ENCODE measurements around the gene MAP2K5.

MAP2K5 gene

DNA sequence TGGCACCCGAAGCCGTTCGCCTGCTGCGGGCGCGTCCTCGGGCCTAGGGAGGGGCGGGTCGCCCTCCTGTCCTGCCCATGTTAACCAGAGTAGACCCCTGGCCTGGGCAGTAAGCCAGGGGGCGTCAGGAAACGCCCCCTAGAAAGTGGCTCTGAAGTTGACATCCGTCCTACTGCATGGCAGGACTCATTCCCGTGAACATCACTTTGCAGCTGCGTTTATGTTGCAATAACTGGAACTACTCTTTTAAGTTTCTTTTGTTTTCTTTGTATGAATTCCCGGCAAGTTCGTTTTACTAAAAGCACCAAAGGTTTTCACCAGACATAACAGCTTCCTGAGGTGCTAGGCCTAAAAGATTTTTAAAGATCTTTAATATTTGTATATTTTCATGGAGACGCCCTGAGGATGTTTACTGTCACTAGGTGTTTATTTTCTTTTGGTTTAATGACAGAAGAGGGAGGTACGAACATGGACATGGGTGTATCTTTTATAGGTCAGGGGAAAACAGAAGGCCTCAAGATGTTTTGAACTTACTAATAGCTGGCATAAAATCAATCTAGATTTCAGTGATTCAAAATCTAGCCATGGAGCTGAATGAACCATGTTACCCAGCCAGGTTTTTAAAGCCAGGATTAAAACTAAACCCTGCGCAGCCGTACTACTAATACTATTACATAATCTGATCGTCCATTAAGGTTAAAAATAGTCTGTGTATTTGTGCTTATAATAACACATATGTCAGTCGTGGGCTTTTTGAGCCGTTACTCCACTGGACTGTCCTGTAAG lies 20.5 kb upstream of the MAP2K5 start:
- Histone ChIP-seq H3K9me2 (replicated peaks; ENCODE audit: low read depth, low read length) (no peaks in the 10 kb centered on the region), H3K4me3 (ENCODE audit: low read length, poor library complexity, severe bottlenecking) (peak overlapping the region; percentile 80), H3K4me1 (ENCODE audit: insufficient read depth, low read length, poor library complexity, severe bottlenecking) (peaks cover 52% of the 10 kb centered on the region), H3F3A (ENCODE audit: low read depth) (no peaks in the 10 kb centered on the region), H3K9me3 (ENCODE audit: insufficient read depth, low read depth, low read length) (no peaks in the 10 kb centered on the region), H3K79me2 (ENCODE audit: insufficient read depth, low read length) (peaks cover 71% of the 10 kb centered on the region), H4K20me1 (ENCODE audit: insufficient read depth, low read length, poor library complexity, severe bottlenecking) (peaks cover 44% of the 10 kb centered on the region), H3K9ac (ENCODE audit: low read depth, low read length, poor library complexity, severe bottlenecking) (peak overlapping the region; percentile 92), H3K27me3 (ENCODE audit: insufficient read depth, low read length, poor library complexity, severe bottlenecking) (no peaks in the 10 kb centered on the region), H3K36me3 (ENCODE audit: insufficient read depth, low read length) (no peaks in the 10 kb centered on the region), H2AFZ (ENCODE audit: low read length) (peak overlapping the region; percentile 97), H3K4me2 (ENCODE audit: low read depth, low read length, poor library complexity, severe bottlenecking) (peak overlapping the region; percentile 87)
- TF ChIP-seq, protein P1, sequence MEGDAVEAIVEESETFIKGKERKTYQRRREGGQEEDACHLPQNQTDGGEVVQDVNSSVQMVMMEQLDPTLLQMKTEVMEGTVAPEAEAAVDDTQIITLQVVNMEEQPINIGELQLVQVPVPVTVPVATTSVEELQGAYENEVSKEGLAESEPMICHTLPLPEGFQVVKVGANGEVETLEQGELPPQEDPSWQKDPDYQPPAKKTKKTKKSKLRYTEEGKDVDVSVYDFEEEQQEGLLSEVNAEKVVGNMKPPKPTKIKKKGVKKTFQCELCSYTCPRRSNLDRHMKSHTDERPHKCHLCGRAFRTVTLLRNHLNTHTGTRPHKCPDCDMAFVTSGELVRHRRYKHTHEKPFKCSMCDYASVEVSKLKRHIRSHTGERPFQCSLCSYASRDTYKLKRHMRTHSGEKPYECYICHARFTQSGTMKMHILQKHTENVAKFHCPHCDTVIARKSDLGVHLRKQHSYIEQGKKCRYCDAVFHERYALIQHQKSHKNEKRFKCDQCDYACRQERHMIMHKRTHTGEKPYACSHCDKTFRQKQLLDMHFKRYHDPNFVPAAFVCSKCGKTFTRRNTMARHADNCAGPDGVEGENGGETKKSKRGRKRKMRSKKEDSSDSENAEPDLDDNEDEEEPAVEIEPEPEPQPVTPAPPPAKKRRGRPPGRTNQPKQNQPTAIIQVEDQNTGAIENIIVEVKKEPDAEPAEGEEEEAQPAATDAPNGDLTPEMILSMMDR (conservative IDR thresholded peaks at IDR 0.05; ENCODE audit: low read length): 0 out of 2 replicates have a peak, but pooled peaks have one; percentile 10
- no peak for TF ChIP-seq EZH2phosphoT487 (IDR thresholded peaks at IDR 0.05; ENCODE audit: borderline replicate concordance)

DNA sequence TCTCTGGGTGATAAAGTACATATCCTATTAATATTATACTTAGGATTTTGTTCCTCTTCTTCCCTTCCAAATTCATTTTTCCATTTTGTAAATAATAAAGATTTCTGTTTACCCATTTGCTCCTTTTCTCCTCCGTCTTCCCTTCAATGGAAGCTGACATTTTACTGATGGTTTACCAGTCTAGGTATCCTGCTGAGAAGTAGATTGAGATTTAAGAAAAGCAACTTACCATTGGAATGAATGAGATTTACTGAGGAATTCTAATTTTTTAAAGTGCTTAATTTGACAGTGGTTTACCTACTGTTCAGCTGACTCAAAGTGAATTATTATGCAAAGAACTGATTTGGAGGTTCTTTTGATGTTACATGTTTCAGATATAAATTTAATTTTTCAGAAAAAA lies 19.2 kb upstream of the MAP2K5 start:
- Histone ChIP-seq H2AFZ (ENCODE audit: low read length) (no peak overlapping the region), H3K27me3 (ENCODE audit: insufficient read depth, low read length, poor library complexity, severe bottlenecking) (no peaks in the 10 kb centered on the region), H3K4me2 (ENCODE audit: low read depth, low read length, poor library complexity, severe bottlenecking) (peak overlapping the region; percentile 87), H3K36me3 (ENCODE audit: insufficient read depth, low read length) (no peaks in the 10 kb centered on the region), H3K9me3 (ENCODE audit: insufficient read depth, low read depth, low read length) (no peaks in the 10 kb centered on the region), H3K9me2 (replicated peaks; ENCODE audit: low read depth, low read length) (no peaks in the 10 kb centered on the region), H3K4me1 (ENCODE audit: insufficient read depth, low read length, poor library complexity, severe bottlenecking) (peaks cover 58% of the 10 kb centered on the region), H3K79me2 (ENCODE audit: insufficient read depth, low read length) (peaks cover 72% of the 10 kb centered on the region), H4K20me1 (ENCODE audit: insufficient read depth, low read length, poor library complexity, severe bottlenecking) (peaks cover 44% of the 10 kb centered on the region), H3K4me3 (ENCODE audit: low read length, poor library complexity, severe bottlenecking) (peak overlapping the region; percentile 80), H3K9ac (ENCODE audit: low read depth, low read length, poor library complexity, severe bottlenecking) (peak overlapping the region; percentile 92), H3F3A (ENCODE audit: low read depth) (no peaks in the 10 kb centered on the region)
- no peak for TF ChIP-seq EZH2phosphoT487 (IDR thresholded peaks at IDR 0.05; ENCODE audit: borderline replicate concordance)
- TF ChIP-seq, protein P1 (conservative IDR thresholded peaks at IDR 0.05; ENCODE audit: low read length): no peak

DNA sequence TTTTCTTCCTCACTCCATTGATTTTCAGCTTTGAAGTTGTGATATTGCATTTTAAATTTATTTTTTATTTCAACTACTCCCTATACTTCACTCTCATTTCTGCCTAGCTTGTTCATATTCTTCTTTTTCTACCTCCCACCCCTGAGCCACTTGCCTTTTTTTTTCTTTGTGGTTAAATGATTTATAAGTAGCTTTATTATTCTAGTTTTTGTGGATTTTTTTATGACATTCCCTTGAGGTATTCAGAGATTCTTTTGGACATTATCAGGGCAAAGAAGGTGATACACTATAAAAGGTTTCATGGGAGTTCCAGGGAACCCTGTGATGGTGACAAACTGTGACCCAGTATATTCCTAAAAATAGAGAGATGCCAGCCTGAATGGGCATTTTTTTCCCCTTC lies 18.3 kb upstream of the MAP2K5 start:
- no peaks in the 10 kb centered on the region for H3K9me2 ChIP-seq (replicated peaks; ENCODE audit: low read depth, low read length)
- peak overlapping the region; percentile 92 for H3K9ac ChIP-seq (ENCODE audit: low read depth, low read length, poor library complexity, severe bottlenecking)
- H3K27me3 ChIP-seq (ENCODE audit: insufficient read depth, low read length, poor library complexity, severe bottlenecking): no peaks in the 10 kb centered on the region
- H3K4me1 ChIP-seq (ENCODE audit: insufficient read depth, low read length, poor library complexity, severe bottlenecking): peaks cover 58% of the 10 kb centered on the region
- H3K36me3 ChIP-seq (ENCODE audit: insufficient read depth, low read length): no peaks in the 10 kb centered on the region
- H3K79me2 ChIP-seq (ENCODE audit: insufficient read depth, low read length): peaks cover 72% of the 10 kb centered on the region
- no peaks in the 10 kb centered on the region for H3F3A ChIP-seq (ENCODE audit: low read depth)
- H3K4me3 ChIP-seq (ENCODE audit: low read length, poor library complexity, severe bottlenecking): peak overlapping the region; percentile 80
- H4K20me1 ChIP-seq (ENCODE audit: insufficient read depth, low read length, poor library complexity, severe bottlenecking): peaks cover 44% of the 10 kb centered on the region
- TF ChIP-seq EZH2phosphoT487 (IDR thresholded peaks at IDR 0.05; ENCODE audit: borderline replicate concordance): no peak
- TF ChIP-seq, protein P1 (conservative IDR thresholded peaks at IDR 0.05; ENCODE audit: low read length): no peak
- peak overlapping the region; percentile 87 for H3K4me2 ChIP-seq (ENCODE audit: low read depth, low read length, poor library complexity, severe bottlenecking)
- H2AFZ ChIP-seq (ENCODE audit: low read length): no peak overlapping the region
- no peaks in the 10 kb centered on the region for H3K9me3 ChIP-seq (ENCODE audit: insufficient read depth, low read depth, low read length)
